UCSD-AML1 (cell line): ENCODE measurements around the gene TUBB1.

Source experiments
- DNase-seq: peaks from one replicate; lab custom pipeline; 2025; ENCODE audit not compliant: unreplicated experiment; lab: John Stamatoyannopoulos, UW

TUBB1 gene

GRCh38 chr20:58989196-58989595 lies 30.0 kb upstream of the TUBB1 start:
- DNase-seq: no peak

DNA sequence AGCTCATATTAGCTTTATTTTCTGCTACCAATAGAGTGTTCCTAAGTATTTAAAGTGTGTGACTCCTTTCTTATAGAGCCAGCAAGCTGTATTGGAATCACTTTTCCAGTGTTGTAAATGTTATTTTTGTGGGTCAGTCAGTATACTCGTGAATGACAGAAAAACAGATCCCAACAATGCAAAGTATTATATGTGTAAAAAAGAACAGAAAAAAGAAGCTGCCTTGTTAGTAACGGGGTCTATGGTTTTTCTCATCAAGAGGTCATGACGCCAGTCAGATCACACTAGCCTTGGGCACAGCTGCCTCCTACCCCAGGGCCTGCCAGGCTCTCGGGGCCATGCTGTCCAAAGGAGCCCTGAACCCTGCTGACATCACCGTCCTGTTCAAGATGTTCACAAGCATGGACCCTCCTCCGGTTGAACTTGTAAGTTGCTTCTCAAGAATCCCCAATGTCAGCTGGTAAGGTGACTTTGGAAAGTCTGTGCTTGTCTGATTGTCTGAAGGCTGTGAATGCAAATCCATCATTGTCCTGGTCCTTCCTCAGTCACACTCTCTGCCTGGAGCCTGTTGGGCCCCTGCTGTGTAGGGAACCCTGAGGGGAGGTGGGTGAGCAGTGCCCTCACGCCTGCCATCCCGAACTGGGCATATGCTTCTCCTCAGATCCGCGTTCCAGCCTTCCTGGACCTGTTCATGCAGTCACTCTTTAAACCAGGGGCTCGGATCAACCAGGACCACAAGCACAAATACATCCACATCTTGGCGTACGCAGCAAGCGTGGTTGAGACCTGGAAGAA lies 28.4 kb upstream of the TUBB1 start:
- no peak for DNase-seq

GRCh38 chr20:58991715-58992114 lies 27.5 kb upstream of the TUBB1 start:
- DNase-seq: no peak

GRCh38 chr20:58992911-58993310 lies 26.3 kb upstream of the TUBB1 start:
- DNase-seq: no peak

DNA sequence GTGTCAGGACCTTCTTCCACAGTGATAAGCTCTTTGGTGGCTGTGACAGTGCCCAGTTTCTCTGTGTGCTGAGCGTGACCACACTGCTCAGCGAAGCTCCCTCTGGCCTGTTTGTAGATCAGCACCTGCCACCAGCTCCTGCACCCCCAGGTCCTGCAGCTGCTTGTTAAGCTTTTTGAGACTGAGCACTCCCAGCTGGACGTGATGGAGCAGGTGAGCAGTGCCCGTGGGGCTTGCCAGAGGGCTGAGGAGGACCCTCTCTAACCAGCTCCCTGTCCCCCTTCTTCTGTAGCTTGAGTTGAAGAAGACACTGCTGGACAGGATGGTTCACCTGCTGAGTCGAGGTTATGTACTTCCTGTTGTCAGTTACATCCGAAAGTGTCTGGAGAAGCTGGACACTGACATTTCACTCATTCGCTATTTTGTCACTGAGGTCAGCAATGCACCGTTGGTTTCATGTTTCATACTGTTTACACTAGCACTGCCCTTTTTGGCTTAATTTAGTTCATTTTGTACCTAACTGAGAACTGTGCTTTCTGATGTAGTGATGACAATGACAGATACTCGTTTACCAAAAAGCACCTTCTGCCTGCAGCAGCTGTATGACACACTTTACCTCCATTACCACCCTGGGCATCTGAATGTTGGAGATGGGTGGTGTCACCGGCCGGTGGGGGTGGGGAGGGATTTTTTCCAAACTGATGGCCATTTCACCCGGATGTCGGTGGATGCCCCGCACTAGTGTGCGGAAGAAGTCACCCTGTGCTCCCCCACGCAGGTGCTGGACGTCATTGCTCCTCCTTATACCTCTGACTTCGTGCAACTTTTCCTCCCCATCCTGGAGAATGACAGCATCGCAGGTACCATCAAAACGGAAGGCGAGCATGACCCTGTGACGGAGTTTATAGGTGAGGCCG lies 25.6 kb upstream of the TUBB1 start:
- DNase-seq: no peak

DNA sequence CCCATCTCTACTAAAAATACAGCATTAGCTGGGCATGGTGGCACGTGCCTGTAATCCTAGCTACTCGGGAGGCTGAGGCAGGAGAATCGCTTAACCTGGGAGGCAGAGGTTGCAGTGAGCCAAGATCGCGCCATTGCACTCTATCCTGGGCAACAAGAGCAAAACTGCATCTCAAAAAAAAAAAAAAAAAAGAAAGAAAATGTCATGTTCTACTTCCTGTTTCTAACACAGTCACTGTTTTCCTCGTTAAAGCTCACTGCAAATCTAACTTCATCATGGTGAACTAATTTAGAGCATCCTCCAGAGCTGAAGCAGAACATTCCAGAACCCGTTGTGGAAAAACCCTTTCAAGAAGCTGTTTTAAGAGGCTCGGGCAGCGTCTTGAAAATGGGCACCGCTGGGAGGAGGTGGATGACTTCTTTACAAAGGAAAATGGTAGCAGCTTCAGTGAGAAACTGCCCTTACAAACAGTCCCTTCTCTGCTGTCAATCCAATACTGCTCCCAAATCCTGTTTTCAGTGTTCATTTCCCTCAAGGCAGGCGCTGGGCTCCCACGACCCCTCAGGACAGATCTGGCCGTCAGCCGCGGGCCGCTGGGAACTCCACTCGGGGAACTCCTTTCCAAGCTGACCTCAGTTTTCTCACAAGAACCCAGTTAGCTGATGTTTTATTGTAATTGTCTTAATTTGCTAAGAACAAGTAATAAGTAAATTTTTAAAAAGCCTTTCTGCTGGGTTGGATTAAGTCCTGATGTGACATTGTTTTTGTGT lies 24.7 kb upstream of the TUBB1 start:
- DNase-seq: no peak

DNA sequence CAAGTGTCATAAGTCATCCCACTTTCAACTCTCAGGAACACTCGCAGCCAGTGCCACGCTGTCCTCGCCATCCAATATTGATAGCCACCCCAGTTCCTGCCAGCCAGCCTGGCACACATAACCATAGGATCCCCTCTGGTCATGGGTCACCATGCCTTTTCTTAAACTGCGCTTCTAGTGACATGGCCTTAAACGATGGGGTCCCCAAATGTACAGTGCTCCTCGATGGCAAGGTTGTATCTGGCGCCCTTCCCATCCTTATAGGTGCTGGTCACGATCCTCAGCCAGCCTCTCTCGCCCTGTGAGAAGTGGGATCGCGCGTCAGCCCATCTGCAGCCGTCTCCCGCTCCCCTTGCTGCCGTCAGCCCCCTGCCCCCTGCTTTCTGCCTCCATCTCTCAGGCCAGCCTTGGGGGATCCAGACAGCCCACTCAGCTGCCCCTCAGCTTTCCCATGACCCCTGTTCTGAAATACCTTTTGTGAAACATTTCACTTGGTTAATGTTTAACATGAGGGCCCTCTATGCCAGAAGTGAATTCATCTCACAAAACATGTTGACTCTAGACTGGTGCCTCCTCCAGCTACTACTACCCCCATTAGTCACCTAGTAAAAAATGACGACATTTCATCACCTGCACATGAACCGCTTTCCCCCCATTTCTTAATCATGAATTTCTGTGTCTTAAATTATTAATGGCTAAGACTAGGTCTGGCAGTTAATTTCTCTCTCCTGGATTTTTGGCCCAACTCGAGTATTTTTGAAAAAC lies 23.6 kb upstream of the TUBB1 start:
- no peak for DNase-seq

DNA sequence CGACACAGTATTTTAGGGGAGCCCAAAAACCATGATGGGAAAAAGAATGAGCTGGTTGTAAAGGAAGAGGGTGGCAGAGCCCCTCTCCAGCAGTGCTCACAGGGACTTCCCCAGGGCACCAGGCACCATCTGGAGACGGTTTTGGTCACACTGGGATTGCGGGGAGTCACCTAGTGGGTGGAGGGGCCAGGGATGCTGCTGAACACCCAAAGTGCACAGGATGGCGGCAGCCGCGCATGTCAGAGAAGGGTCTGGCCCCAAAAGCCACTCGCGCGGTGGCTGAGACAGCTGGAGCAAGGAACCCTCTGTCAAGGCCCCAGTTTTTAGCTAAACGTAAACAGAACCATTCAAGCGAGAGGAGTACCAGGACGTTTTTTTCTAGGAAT lies 23.0 kb upstream of the TUBB1 start:
- no peak for DNase-seq

DNA sequence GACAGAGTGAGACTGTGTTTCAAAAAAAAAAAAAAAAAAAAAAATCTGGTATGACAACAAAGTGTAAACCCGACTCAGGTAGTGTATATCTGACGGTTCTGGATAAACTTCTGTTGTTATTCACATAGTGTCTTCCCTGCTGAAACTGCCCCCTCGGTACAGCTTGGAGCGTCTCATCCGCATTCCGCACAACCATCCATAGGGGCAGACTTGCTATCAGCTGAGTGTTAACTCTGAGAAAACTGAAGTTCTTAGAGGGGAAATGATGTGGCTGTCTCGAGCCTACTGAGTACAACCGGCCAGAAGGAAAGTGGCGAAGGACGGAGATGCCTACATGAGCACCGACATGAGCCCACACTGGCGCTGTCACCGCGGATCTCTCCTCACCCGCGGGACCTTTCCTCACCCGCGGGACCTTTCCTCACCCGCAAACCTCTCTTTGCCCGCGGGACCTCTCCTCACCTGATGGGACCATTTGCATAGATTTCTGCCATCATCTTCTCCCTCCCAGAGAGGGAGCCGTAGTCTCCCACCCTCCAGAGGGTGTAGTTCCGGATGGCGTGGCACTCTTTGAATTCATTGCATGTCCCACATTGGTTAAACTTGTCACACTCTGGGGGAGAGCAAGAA lies 22.0 kb upstream of the TUBB1 start:
- DNase-seq: no peak

GRCh38 chr20:58998656-58999055 lies 20.6 kb upstream of the TUBB1 start:
- DNase-seq: no peak

DNA sequence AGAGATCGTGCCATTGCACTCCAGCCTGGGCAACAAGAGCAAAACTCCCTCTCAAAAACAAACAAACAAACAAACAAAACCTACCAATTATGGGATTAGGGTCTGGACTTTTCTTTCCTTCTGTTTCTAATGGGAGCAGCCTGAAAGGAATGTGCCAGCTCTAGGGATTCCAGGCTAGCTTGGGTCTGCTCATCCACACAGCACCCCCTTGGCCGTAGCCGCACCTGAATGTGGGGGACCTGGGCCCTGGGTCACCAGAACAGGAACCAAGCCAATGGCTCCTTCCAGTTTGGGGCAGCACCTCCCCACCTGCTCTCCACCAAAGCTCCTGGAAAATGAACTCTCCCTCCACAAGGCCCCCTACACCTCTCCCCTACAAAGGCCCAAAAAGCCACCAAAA lies 18.9 kb upstream of the TUBB1 start:
- no peak for DNase-seq

GRCh38 chr20:59001068-59001448 lies 18.2 kb upstream of the TUBB1 start:
- no peak for DNase-seq

- no peak for DNase-seq
These were observed 17.6 kb upstream of the TUBB1 start for GRCh38 chr20:59001449-59002171.

GRCh38 chr20:59002388-59002787 lies 16.8 kb upstream of the TUBB1 start:
- no peak for DNase-seq

GRCh38 chr20:59002874-59003399 lies 16.3 kb upstream of the TUBB1 start:
- no peak for DNase-seq

DNA sequence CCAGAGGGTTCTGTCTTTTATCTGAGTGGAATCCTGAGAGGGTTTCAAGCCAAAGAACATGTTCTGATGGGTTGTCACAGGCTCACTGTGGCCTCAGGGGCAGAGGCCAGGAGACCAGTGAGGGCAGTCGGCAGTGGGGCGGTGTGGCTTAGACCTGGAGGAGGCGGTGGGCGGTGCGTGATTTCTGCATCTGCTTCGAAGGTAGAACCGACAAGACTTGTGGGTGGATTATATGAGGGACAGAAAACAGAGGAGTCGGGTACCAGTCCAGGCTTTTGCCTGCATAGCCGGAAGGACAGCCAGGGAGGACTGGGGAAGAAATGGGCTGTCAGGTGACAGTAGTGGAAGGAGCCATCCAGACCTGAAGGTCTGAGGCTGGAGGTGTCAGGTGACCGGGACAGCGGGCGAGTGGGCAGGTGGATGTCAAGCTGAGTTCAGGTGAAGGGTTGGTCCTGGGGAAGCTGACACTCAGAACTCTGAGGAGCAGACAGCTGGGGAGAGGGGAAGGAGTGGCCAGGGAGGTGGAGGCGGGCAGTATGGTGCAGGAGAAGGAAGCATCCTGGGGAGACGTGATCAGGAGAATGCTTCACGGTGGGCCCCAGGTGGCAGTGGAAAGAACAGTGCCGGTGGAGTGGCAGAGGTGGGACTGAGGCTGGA lies 15.3 kb upstream of the TUBB1 start:
- no peak for DNase-seq

GRCh38 chr20:59004493-59004762 lies 14.8 kb upstream of the TUBB1 start:
- peak; percentile 63 for DNase-seq

GRCh38 chr20:59004763-59005522 lies 14.3 kb upstream of the TUBB1 start:
- DNase-seq: peak; percentile 78
